Measurements from ENCODE around the gene MLH3. TPM values are rescaled to one million over a fixed set of nuclear protein-coding genes. Genes with fewer than 3 reads are reported as not detected.

MLH3 gene
- total RNA-seq, 1 donor from 2014 or later, result 41.5 TPM

GRCh38 chr14:75013290-75013689, 38.0 kb downstream of the MLH3 start:
- H3K27me3 ChIP-seq, result no peaks in the 10 kb centered on the region
- no peaks in the 10 kb centered on the region for H3K36me3 ChIP-seq
- Mint-ChIP-seq H3K4me3 (no peak overlapping the region), H3K27me3 (ENCODE audit: insufficient read depth, low read depth) (peaks cover 2% of the 10 kb centered on the region), H3K36me3 (peaks cover 9% of the 10 kb centered on the region), H3K9me3 (no peaks in the 10 kb centered on the region), H3K4me1 (no peaks in the 10 kb centered on the region), H3K27ac (no peak overlapping the region)
- no peak overlapping the region for H3K4me2 ChIP-seq
- H3K79me2 ChIP-seq (ENCODE audit: low read depth), result no peaks in the 10 kb centered on the region
- no peak overlapping the region for H3K27ac ChIP-seq
- H2AFZ ChIP-seq (replicated peaks), result no peak overlapping the region
- H4K20me1 ChIP-seq (ENCODE audit: low read depth), result no peaks in the 10 kb centered on the region
- H3F3A ChIP-seq (ENCODE audit: low read depth), result no peaks in the 10 kb centered on the region
- DNase-seq (ENCODE audit: low spot score), result no peak
- TF ChIP-seq EZH2 (IDR thresholded peaks at IDR 0.05) (no peak), EZH2phosphoT487 (IDR thresholded peaks at IDR 0.05) (no peak)
- TF ChIP-seq, protein P1, sequence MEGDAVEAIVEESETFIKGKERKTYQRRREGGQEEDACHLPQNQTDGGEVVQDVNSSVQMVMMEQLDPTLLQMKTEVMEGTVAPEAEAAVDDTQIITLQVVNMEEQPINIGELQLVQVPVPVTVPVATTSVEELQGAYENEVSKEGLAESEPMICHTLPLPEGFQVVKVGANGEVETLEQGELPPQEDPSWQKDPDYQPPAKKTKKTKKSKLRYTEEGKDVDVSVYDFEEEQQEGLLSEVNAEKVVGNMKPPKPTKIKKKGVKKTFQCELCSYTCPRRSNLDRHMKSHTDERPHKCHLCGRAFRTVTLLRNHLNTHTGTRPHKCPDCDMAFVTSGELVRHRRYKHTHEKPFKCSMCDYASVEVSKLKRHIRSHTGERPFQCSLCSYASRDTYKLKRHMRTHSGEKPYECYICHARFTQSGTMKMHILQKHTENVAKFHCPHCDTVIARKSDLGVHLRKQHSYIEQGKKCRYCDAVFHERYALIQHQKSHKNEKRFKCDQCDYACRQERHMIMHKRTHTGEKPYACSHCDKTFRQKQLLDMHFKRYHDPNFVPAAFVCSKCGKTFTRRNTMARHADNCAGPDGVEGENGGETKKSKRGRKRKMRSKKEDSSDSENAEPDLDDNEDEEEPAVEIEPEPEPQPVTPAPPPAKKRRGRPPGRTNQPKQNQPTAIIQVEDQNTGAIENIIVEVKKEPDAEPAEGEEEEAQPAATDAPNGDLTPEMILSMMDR (IDR thresholded peaks at IDR 0.05), result no peak
- no peak overlapping the region for H3K9ac ChIP-seq
- H3K9me3 ChIP-seq (ENCODE audit: low read depth), result no peaks in the 10 kb centered on the region
- H3K4me1 ChIP-seq, result no peaks in the 10 kb centered on the region
- H3K4me3 ChIP-seq, result no peak overlapping the region

GRCh38 chr14:75011356-75011994, 39.8 kb downstream of the MLH3 start:
- Histone ChIP-seq H3K27ac (no peak overlapping the region), H3K4me3 (no peak overlapping the region), H3K9me3 (ENCODE audit: low read depth) (no peaks in the 10 kb centered on the region), H2AFZ (replicated peaks) (no peak overlapping the region), H3K9ac (no peak overlapping the region), H4K20me1 (ENCODE audit: low read depth) (no peaks in the 10 kb centered on the region), H3K79me2 (ENCODE audit: low read depth) (no peaks in the 10 kb centered on the region), H3K4me2 (no peak overlapping the region), H3K4me1 (no peaks in the 10 kb centered on the region), H3K27me3 (no peaks in the 10 kb centered on the region), H3K36me3 (no peaks in the 10 kb centered on the region), H3F3A (ENCODE audit: low read depth) (no peaks in the 10 kb centered on the region)
- no peak overlapping the region for H3K27ac Mint-ChIP-seq
- peaks cover 12% of the 10 kb centered on the region for H3K36me3 Mint-ChIP-seq
- no peak for TF ChIP-seq EZH2 (IDR thresholded peaks at IDR 0.05)
- no peak for TF ChIP-seq EZH2phosphoT487 (IDR thresholded peaks at IDR 0.05)
- TF ChIP-seq, protein P1 (IDR thresholded peaks at IDR 0.05), result no peak
- H3K4me1 Mint-ChIP-seq, result no peaks in the 10 kb centered on the region
- peaks cover 2% of the 10 kb centered on the region for H3K27me3 Mint-ChIP-seq (ENCODE audit: insufficient read depth, low read depth)
- no peak for DNase-seq (ENCODE audit: low spot score)
- H3K4me3 Mint-ChIP-seq, result no peak overlapping the region
- no peaks in the 10 kb centered on the region for H3K9me3 Mint-ChIP-seq

GRCh38 chr14:75010472-75011093, 40.7 kb downstream of the MLH3 start:
- Histone ChIP-seq H3K9ac (no peak overlapping the region), H3F3A (ENCODE audit: low read depth) (no peaks in the 10 kb centered on the region), H4K20me1 (ENCODE audit: low read depth) (no peaks in the 10 kb centered on the region), H3K79me2 (ENCODE audit: low read depth) (no peaks in the 10 kb centered on the region), H3K4me2 (no peak overlapping the region), H3K9me3 (ENCODE audit: low read depth) (no peaks in the 10 kb centered on the region), H3K4me3 (no peak overlapping the region), H3K27ac (no peak overlapping the region), H3K27me3 (no peaks in the 10 kb centered on the region), H3K36me3 (no peaks in the 10 kb centered on the region), H2AFZ (replicated peaks) (no peak overlapping the region), H3K4me1 (no peaks in the 10 kb centered on the region)
- H3K4me1 Mint-ChIP-seq, result no peaks in the 10 kb centered on the region
- peaks cover 2% of the 10 kb centered on the region for H3K27me3 Mint-ChIP-seq (ENCODE audit: insufficient read depth, low read depth)
- H3K4me3 Mint-ChIP-seq, result no peak overlapping the region
- peaks cover 15% of the 10 kb centered on the region for H3K36me3 Mint-ChIP-seq
- no peaks in the 10 kb centered on the region for H3K9me3 Mint-ChIP-seq
- no peak for DNase-seq (ENCODE audit: low spot score)
- TF ChIP-seq EZH2 (IDR thresholded peaks at IDR 0.05), result no peak
- TF ChIP-seq, protein P1 (IDR thresholded peaks at IDR 0.05), result no peak
- TF ChIP-seq EZH2phosphoT487 (IDR thresholded peaks at IDR 0.05), result no peak
- no peak overlapping the region for H3K27ac Mint-ChIP-seq

All from neural progenitor cell (in vitro differentiated cells).